ENCODE results near the gene RPP38. TPM values are rescaled to one million over a fixed set of nuclear protein-coding genes. Genes with fewer than 3 reads are reported as not detected.

The RPP38 gene
- total RNA-seq, 1 experiment from 2014 or later: 23.4 TPM

DNA sequence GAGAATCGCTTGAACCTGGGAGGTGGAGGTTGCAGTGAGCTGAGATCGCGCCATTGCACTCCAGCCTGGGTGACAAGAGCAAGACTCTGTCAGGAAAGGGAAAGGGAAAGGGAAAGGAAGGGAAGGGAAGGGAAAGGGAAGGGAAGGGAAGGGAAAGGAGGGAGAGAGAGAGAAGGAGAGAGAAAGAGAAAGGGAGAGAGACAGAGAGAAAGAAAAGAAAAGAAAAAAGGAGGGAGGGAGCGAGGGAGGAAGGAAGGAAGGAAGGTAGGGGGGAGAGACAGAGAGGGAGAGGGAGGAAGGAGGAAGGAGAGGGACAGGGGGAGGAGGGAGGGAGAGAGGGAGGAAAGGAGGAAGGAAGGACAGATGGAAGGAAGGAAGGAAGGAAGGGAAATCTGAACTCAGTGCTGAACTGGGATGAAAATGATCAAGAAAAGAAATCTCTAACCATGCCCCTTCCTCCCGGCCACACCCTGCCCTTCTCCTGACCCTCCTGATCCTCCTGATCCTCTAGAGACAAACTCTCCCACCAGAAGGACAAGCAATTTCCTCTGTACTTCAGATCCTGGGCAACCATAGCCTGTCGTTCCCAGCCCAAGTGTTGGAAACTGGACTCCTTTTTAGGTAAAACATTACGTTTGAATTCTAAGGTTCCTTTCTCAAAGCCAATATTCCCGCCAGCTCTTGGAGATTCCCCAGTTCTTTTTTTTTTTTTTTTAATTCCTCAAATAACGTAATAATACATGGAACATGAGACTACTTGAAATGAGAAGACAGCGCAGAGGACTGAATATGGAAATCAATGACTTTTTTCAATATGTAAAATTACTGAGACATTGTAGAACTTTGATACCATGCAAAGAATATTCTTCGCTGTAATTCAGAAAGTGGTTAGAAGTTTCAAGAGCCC lies 39.2 kb downstream of the RPP38 start:
- no TSS peak for BruUV-seq (replicated peaks)
- H3K4me1 Mint-ChIP-seq (ENCODE audit: low read depth, unreplicated experiment): no peaks in the 10 kb centered on the region
- H3K27me3 Mint-ChIP-seq (ENCODE audit: unreplicated experiment): no peaks in the 10 kb centered on the region
- H3K27ac Mint-ChIP-seq (ENCODE audit: unreplicated experiment): no peak overlapping the region
- H3K9me3 Mint-ChIP-seq (ENCODE audit: low read depth, unreplicated experiment): no peaks in the 10 kb centered on the region
- TF ChIP-seq, protein P1, sequence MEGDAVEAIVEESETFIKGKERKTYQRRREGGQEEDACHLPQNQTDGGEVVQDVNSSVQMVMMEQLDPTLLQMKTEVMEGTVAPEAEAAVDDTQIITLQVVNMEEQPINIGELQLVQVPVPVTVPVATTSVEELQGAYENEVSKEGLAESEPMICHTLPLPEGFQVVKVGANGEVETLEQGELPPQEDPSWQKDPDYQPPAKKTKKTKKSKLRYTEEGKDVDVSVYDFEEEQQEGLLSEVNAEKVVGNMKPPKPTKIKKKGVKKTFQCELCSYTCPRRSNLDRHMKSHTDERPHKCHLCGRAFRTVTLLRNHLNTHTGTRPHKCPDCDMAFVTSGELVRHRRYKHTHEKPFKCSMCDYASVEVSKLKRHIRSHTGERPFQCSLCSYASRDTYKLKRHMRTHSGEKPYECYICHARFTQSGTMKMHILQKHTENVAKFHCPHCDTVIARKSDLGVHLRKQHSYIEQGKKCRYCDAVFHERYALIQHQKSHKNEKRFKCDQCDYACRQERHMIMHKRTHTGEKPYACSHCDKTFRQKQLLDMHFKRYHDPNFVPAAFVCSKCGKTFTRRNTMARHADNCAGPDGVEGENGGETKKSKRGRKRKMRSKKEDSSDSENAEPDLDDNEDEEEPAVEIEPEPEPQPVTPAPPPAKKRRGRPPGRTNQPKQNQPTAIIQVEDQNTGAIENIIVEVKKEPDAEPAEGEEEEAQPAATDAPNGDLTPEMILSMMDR (IDR thresholded peaks at IDR 0.05; ENCODE audit: unreplicated experiment): no peak
- DNase-seq: no peak
- intact Hi-C loops (cut with micrococcal nuclease; ENCODE audit: unreplicated experiment): no loop called here
- CTCF ChIA-PET: no interaction called here
- no peak overlapping the region for H3K4me3 Mint-ChIP-seq (ENCODE audit: low read depth, unreplicated experiment)
- no peaks in the 10 kb centered on the region for H3K36me3 Mint-ChIP-seq (ENCODE audit: insufficient read depth, unreplicated experiment)

DNA sequence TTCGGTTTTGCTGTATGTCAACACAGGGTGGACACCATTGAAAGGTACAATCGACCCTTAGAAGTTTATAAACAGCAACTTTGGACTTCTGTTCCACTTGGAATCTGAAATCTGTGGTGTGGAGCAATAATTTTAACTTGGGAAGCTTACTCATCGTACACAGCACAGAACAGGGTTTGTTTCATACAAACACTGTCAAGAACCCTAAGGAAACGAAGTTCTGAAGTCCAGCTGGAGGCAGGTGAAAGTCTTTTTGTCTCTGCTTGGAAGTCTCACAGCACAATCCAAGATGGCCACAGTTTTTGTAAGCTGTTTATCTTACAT lies 39.8 kb downstream of the RPP38 start:
- CTCF ChIA-PET: no interaction called here
- no peaks in the 10 kb centered on the region for H3K36me3 Mint-ChIP-seq (ENCODE audit: insufficient read depth, unreplicated experiment)
- intact Hi-C loops (cut with micrococcal nuclease; ENCODE audit: unreplicated experiment): no loop called here
- no peaks in the 10 kb centered on the region for H3K9me3 Mint-ChIP-seq (ENCODE audit: low read depth, unreplicated experiment)
- H3K27ac Mint-ChIP-seq (ENCODE audit: unreplicated experiment): no peak overlapping the region
- H3K4me1 Mint-ChIP-seq (ENCODE audit: low read depth, unreplicated experiment): no peaks in the 10 kb centered on the region
- H3K27me3 Mint-ChIP-seq (ENCODE audit: unreplicated experiment): no peaks in the 10 kb centered on the region
- TF ChIP-seq, protein P1 (IDR thresholded peaks at IDR 0.05; ENCODE audit: unreplicated experiment): no peak
- no TSS peak for BruUV-seq (replicated peaks)
- DNase-seq: no peak
- H3K4me3 Mint-ChIP-seq (ENCODE audit: low read depth, unreplicated experiment): no peak overlapping the region

DNA sequence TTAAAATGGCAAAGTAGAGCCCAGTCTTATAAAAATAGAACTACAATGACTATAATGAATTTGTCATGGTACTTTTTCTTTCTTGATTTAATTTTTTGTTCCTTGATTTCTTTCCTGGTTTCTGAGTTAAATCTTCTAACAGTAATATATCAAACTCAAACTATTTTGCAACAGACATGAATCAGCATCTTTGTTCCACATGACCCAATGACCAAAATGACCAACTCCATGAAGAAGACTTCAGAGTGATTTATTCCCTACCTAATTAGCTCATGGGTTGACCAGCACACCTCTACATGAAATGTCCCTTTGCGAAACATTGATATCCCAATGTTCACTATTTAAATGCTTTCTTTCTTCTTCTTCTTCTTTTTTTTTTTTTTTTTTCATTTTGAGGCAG lies 40.5 kb downstream of the RPP38 start:
- no TSS peak for BruUV-seq (replicated peaks)
- CTCF ChIA-PET: interaction anchor here (0.7 kb wide), 2 partner anchors 13 to 170 kb away, joined by 4 to 5 read pairs; no protein-coding TSS in a partner anchor
- H3K4me1 Mint-ChIP-seq (ENCODE audit: low read depth, unreplicated experiment): no peaks in the 10 kb centered on the region
- no peak overlapping the region for H3K4me3 Mint-ChIP-seq (ENCODE audit: low read depth, unreplicated experiment)
- DNase-seq: no peak
- no peak overlapping the region for H3K27ac Mint-ChIP-seq (ENCODE audit: unreplicated experiment)
- H3K36me3 Mint-ChIP-seq (ENCODE audit: insufficient read depth, unreplicated experiment): no peaks in the 10 kb centered on the region
- TF ChIP-seq, protein P1 (IDR thresholded peaks at IDR 0.05; ENCODE audit: unreplicated experiment): no peak
- intact Hi-C loops (cut with micrococcal nuclease; ENCODE audit: unreplicated experiment): no loop called here
- no peaks in the 10 kb centered on the region for H3K9me3 Mint-ChIP-seq (ENCODE audit: low read depth, unreplicated experiment)
- H3K27me3 Mint-ChIP-seq (ENCODE audit: unreplicated experiment): no peaks in the 10 kb centered on the region

DNA sequence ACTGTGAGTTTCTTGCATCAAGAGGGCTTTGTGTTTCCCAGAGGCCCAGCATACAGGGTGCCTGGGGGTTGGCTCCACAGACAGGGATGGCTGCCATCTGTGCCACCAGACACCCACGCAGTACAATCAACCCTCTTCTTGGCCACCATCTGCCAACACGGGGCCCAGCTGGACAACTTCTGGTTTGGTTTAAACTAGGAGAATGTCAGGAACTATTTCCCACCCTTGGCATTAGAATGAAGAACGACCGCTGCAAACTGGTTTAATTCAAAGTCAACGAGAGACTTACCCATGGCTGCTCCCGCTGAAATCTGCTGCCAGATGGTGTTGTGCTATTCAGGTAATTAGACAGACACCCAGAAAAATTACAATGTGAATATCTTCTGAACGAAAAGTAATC lies 43.5 kb downstream of the RPP38 start:
- TF ChIP-seq, protein P1 (IDR thresholded peaks at IDR 0.05; ENCODE audit: unreplicated experiment): no peak
- no peaks in the 10 kb centered on the region for H3K27me3 Mint-ChIP-seq (ENCODE audit: unreplicated experiment)
- H3K4me3 Mint-ChIP-seq (ENCODE audit: low read depth, unreplicated experiment): no peak overlapping the region
- no peaks in the 10 kb centered on the region for H3K4me1 Mint-ChIP-seq (ENCODE audit: low read depth, unreplicated experiment)
- no peaks in the 10 kb centered on the region for H3K36me3 Mint-ChIP-seq (ENCODE audit: insufficient read depth, unreplicated experiment)
- no peak overlapping the region for H3K27ac Mint-ChIP-seq (ENCODE audit: unreplicated experiment)
- DNase-seq: no peak
- no peaks in the 10 kb centered on the region for H3K9me3 Mint-ChIP-seq (ENCODE audit: low read depth, unreplicated experiment)
- CTCF ChIA-PET: no interaction called here
- intact Hi-C loops (cut with micrococcal nuclease; ENCODE audit: unreplicated experiment): no loop called here
- no TSS peak for BruUV-seq (replicated peaks)

Data from Calu3 (cell line).